HepG2 (cell line): ENCODE measurements around the gene MTHFR. TPM values are rescaled to one million over a fixed set of nuclear protein-coding genes. Genes with fewer than 3 reads are reported as not detected.

Source experiments
- ARNT ChIP-seq: fragments of 450-650 bp; IDR thresholded peaks from 2 replicates; pipeline ENCODE4 v1.6.1; 2017
- CAMTA2 ChIP-seq: sonication (generic); formaldehyde crosslinking; IDR thresholded peaks from 2 replicates; pipeline ENCODE4 v1.4.0; 2020; ENCODE audit warnings: mild to moderate bottlenecking, missing genetic modification reagents, borderline replicate concordance
- DNMT1 ChIP-seq: sonication (generic); formaldehyde crosslinking; IDR thresholded peaks from 2 replicates; pipeline ENCODE4 v1.5.1; 2020; ENCODE audit warnings: mild to moderate bottlenecking, missing genetic modification reagents
- HNRNPL ChIP-seq: fragments of 200-400 bp; formaldehyde crosslinking; IDR thresholded peaks from 2 replicates; pipeline ENCODE4 v1.6.1; 2017; ENCODE audit warnings: mild to moderate bottlenecking, low read depth, low read length
- MTF2 ChIP-seq: sonication (generic); formaldehyde crosslinking; IDR thresholded peaks from 2 replicates; pipeline ENCODE4 v1.5.0; 2020; ENCODE audit warnings: missing genetic modification reagents, borderline replicate concordance
- MYC ChIP-seq: sonication (generic); formaldehyde crosslinking; IDR thresholded peaks from 2 replicates; pipeline ENCODE4 v1.9.0; 2021; ENCODE audit warnings: missing genetic modification reagents, borderline replicate concordance
- NFKB2 ChIP-seq: sonication (generic); formaldehyde crosslinking; IDR thresholded peaks from 2 replicates; pipeline ENCODE4 v1.4.0; 2020; ENCODE audit warnings: missing genetic modification reagents, borderline replicate concordance
- NPAS2 ChIP-seq: sonication (generic); formaldehyde crosslinking; IDR thresholded peaks from 2 replicates; pipeline ENCODE4 v1.8.0; 2022; ENCODE audit warnings: mild to moderate bottlenecking, missing genetic modification reagents, borderline replicate concordance
- PHF5A ChIP-seq: IDR thresholded peaks from one replicate; pipeline ENCODE4 v1.6.1; 2018; ENCODE audit warnings: low read depth, missing genetic modification reagents; ENCODE audit not compliant: unreplicated experiment
- SIX4 ChIP-seq: sonication (generic); formaldehyde crosslinking; IDR thresholded peaks from 2 replicates; pipeline ENCODE4 v1.4.0; 2020; ENCODE audit warnings: missing genetic modification reagents
- ZFP36L2 ChIP-seq: sonication (generic); formaldehyde crosslinking; IDR thresholded peaks from 2 replicates; pipeline ENCODE4 v1.4.0; 2020; ENCODE audit warnings: missing genetic modification reagents
- ZMYM2 ChIP-seq: sonication (generic); formaldehyde crosslinking; IDR thresholded peaks from 2 replicates; pipeline ENCODE4 v1.8.0; 2022; ENCODE audit warnings: mild to moderate bottlenecking, missing genetic modification reagents
- ZNF263 ChIP-seq: sonication (generic); formaldehyde crosslinking; IDR thresholded peaks from 2 replicates; pipeline ENCODE4 v1.4.0; 2020; ENCODE audit warnings: missing genetic modification reagents
- ZNF3 ChIP-seq: IDR thresholded peaks from 2 replicates; pipeline ENCODE4 v1.7.0; 2017; ENCODE audit warnings: inconsistent platforms
- ZNF34 ChIP-seq: sonication (generic); formaldehyde crosslinking; IDR thresholded peaks from 2 replicates; pipeline ENCODE4 v1.4.0; 2020; ENCODE audit warnings: mild to moderate bottlenecking, missing genetic modification reagents, borderline replicate concordance
- ZNF431 ChIP-seq: sonication (generic); formaldehyde crosslinking; IDR thresholded peaks from 2 replicates; pipeline ENCODE4 v1.9.0; 2022; ENCODE audit warnings: missing genetic modification reagents, low read depth, mild to moderate bottlenecking, borderline replicate concordance
- polyA plus RNA-seq, 8 experiments: library from polyadenylated mRNA; depleted of rRNA in 3 of 8; stranded (reverse) in 7 of 8; unstranded in 1 of 8; fragments of >200 nt; fragmentation: Illumina TruSeq in 4 of 8; extraction: Trizol in 4 of 8; gene quantifications; 2 replicates each; pipeline versions ENCODE4 v1.2.1 to v1.2.3, GENCODE V29; 2011 to 2016; ENCODE audit warnings: low read depth in 4 of 8, missing spikeins in 1 of 8, mixed read lengths in 1 of 8; ENCODE audit not compliant: insufficient read depth in 1 of 8
- total RNA-seq, 5 experiments: library from RNA; depleted of rRNA; stranded (reverse); fragments of >200 nt; fragmentation: Illumina TruSeq; extraction: Trizol; gene quantifications; 2 replicates each; pipeline ENCODE4 v1.2.3, GENCODE V29; 2016; ENCODE audit warnings: low read depth in 1 of 5
- TF ChIP-seq, protein P1 (sequence below), 2 experiments: sonication (generic) in 1 of 2; formaldehyde crosslinking in 1 of 2; IDR thresholded peaks; 2 replicates each; pipeline versions ENCODE4 v1.4.0 to v1.6.1; 2016 to 2020; ENCODE audit warnings: borderline replicate concordance in 1 of 2, low read depth in 1 of 2, mild to moderate bottlenecking in 1 of 2, missing genetic modification reagents in 1 of 2
- TF ChIP-seq, protein P2 (sequence below): sonication (generic); formaldehyde crosslinking; IDR thresholded peaks from 2 replicates; pipeline ENCODE4 v1.4.0; 2020; ENCODE audit warnings: low read depth, mild to moderate bottlenecking, missing genetic modification reagents
- TF ChIP-seq, protein P3 (sequence below): sonication (generic); formaldehyde crosslinking; IDR thresholded peaks from 2 replicates; pipeline ENCODE4 v1.8.1; 2023; ENCODE audit warnings: mild to moderate bottlenecking, missing genetic modification reagents, borderline replicate concordance
- TF ChIP-seq, protein P4 (sequence below): sonication (generic); IDR thresholded peaks from 2 replicates; pipeline ENCODE4 v1.6.1; 2016; ENCODE audit warnings: low read depth, borderline replicate concordance
- TF ChIP-seq, protein P5 (sequence below): sonication (generic); formaldehyde crosslinking; IDR thresholded peaks from 2 replicates; pipeline ENCODE4 v1.5.0; 2020; ENCODE audit warnings: mild to moderate bottlenecking, missing genetic modification reagents, moderate library complexity

MTHFR gene
- total and polyA plus RNA-seq, 2 of the 13 experiments (the other 11 are each of a cell fraction or from before 2014, with no cell fraction given), result 3.8 to 8.2 TPM

DNA sequence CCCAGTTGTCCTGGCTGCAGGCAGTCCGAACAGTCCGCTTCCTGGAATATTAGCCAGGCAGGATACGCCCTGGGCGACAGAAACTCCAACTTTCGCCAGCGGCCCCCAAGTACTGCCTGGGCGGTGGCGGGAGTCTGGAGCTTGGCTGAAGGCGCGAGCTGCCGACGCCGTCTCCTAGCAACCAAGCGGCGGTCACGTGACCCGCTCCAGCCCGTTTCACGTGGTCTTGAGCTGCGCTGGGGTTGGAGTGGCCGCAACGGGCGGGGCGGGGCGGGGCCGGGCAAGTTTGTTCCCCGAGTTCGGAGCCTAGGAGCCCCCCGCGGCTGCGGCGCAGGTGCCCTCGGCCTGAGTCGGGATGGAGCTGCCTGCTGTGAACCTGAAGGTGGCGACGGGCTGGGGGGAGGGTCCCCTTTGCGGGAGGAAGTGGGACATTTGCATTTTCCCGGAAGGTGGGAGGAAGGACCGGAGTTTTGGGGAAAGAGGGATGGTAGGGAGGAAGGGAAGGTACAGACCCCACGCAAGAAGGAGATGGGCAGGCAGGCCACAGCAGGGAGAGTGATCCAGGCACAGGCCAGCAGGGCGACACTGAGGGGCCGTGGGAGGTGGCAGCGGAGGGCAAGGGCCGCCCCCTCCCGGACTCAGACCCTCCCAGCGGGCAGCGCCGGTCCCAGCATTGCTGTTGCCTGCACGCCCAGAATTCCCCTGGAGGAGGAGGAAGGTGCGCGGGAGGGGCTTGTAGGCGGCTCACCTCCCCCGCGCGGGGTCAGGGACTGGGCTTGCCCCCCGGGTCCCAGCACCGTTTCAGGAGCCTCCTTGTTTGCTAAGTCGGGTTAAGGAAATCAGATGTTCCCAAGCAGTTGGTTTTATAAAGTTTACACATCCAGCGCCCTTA lies 69.7 kb downstream of the MTHFR start, which contains the start of gene AGTRAP (continued):
- TF ChIP-seq, protein P1, sequence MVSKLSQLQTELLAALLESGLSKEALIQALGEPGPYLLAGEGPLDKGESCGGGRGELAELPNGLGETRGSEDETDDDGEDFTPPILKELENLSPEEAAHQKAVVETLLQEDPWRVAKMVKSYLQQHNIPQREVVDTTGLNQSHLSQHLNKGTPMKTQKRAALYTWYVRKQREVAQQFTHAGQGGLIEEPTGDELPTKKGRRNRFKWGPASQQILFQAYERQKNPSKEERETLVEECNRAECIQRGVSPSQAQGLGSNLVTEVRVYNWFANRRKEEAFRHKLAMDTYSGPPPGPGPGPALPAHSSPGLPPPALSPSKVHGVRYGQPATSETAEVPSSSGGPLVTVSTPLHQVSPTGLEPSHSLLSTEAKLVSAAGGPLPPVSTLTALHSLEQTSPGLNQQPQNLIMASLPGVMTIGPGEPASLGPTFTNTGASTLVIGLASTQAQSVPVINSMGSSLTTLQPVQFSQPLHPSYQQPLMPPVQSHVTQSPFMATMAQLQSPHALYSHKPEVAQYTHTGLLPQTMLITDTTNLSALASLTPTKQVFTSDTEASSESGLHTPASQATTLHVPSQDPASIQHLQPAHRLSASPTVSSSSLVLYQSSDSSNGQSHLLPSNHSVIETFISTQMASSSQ (IDR thresholded peaks at IDR 0.05; ENCODE audit: low read depth), result no peak
- TF ChIP-seq, protein P1 (CRISPR knock-in tag; IDR thresholded peaks at IDR 0.05; ENCODE audit: borderline replicate concordance), result no peak; the same call in 1 of the 2 replicates
- no peak for TF ChIP-seq HNRNPL
- TF ChIP-seq NPAS2 (CRISPR knock-in tag), result no peak
- TF ChIP-seq ZNF34, result no peak
- TF ChIP-seq, protein P2, sequence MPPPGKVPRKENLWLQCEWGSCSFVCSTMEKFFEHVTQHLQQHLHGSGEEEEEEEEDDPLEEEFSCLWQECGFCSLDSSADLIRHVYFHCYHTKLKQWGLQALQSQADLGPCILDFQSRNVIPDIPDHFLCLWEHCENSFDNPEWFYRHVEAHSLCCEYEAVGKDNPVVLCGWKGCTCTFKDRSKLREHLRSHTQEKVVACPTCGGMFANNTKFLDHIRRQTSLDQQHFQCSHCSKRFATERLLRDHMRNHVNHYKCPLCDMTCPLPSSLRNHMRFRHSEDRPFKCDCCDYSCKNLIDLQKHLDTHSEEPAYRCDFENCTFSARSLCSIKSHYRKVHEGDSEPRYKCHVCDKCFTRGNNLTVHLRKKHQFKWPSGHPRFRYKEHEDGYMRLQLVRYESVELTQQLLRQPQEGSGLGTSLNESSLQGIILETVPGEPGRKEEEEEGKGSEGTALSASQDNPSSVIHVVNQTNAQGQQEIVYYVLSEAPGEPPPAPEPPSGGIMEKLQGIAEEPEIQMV (CRISPR knock-in tag), result no peak
- TF ChIP-seq ZNF3 (CRISPR knock-in tag), result no peak
- TF ChIP-seq SIX4 (CRISPR knock-in tag), result no peak
- TF ChIP-seq ZMYM2 (CRISPR knock-in tag), result no peak
- TF ChIP-seq, protein P3, sequence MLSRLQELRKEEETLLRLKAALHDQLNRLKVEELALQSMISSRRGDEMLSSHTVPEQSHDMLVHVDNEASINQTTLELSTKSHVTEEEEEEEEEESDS (CRISPR knock-in tag), result no peak
- TF ChIP-seq DNMT1 (CRISPR knock-in tag), result no peak
- 0 out of 2 replicates have a peak, but pooled peaks have one; percentile 35 for TF ChIP-seq MYC (CRISPR knock-in tag)
- TF ChIP-seq MTF2 (CRISPR knock-in tag), result peak; percentile 88; the same call in 1 of the 2 replicates
- no peak for TF ChIP-seq ZNF431
- no peak for TF ChIP-seq ZFP36L2 (CRISPR knock-in tag)
- no peak for TF ChIP-seq NFKB2 (CRISPR knock-in tag)
- no peak for TF ChIP-seq ZNF263 (CRISPR knock-in tag)
- no peak for TF ChIP-seq ARNT
- no peak for TF ChIP-seq CAMTA2
- TF ChIP-seq, protein P4, sequence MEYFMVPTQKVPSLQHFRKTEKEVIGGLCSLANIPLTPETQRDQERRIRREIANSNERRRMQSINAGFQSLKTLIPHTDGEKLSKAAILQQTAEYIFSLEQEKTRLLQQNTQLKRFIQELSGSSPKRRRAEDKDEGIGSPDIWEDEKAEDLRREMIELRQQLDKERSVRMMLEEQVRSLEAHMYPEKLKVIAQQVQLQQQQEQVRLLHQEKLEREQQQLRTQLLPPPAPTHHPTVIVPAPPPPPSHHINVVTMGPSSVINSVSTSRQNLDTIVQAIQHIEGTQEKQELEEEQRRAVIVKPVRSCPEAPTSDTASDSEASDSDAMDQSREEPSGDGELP, result no peak
- TF ChIP-seq, protein P5, sequence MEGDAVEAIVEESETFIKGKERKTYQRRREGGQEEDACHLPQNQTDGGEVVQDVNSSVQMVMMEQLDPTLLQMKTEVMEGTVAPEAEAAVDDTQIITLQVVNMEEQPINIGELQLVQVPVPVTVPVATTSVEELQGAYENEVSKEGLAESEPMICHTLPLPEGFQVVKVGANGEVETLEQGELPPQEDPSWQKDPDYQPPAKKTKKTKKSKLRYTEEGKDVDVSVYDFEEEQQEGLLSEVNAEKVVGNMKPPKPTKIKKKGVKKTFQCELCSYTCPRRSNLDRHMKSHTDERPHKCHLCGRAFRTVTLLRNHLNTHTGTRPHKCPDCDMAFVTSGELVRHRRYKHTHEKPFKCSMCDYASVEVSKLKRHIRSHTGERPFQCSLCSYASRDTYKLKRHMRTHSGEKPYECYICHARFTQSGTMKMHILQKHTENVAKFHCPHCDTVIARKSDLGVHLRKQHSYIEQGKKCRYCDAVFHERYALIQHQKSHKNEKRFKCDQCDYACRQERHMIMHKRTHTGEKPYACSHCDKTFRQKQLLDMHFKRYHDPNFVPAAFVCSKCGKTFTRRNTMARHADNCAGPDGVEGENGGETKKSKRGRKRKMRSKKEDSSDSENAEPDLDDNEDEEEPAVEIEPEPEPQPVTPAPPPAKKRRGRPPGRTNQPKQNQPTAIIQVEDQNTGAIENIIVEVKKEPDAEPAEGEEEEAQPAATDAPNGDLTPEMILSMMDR (CRISPR knock-in tag), result peak; percentile 45; the same call in 1 of the 2 replicates
- TF ChIP-seq PHF5A (CRISPR knock-in tag), result no peak
